Measurements from ENCODE around the gene FAM200A. TPM values are rescaled to one million over a fixed set of nuclear protein-coding genes. Genes with fewer than 3 reads are reported as not detected.
"Not testable (repeated sequence)": the region's sequence is repeated elsewhere in the genome, so short reads cannot be mapped to it uniquely, and the experiment has no call there.

Gene FAM200A
- polyA plus RNA-seq (2012; ENCODE audit: low read depth, missing spikeins) = 2.1 TPM

DNA sequence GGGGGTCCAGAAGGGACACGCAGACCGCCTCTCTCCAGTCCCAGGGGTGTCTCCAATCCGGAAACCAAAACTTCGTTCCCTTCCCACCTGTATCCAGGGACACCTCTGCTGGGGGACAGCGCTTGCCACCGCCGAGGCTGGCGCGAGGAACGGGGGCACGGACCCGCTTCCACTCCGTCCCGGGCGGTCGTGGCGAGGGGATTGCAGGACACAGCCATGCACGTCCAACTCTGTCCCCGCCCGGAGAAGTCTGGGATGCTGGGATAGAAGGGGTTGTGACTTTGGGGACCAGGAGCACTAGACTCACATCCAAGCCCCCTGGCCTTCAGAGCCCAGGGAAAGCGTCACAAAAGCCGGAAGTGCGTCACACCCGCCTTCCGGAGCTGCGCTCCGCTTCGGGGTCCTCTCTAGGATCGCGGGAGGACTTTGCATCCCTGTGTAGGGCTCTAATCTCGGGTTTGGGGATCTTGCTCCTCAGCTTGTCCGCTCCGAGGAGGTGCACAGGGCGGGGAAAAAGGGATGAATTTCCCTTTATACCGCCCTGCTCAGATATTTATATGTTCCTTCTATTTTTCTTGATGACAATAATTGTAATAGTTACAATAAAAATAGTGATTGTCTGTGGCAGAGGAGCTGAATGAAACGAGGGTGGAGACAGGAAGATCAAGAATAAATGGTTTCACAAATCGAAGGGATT lies at the start of gene FAM200A:
Gene FAM200A, minus strand, starts transcription at position 348 of the 697 bp plus-strand sequence. CDS start 3,707 bp downstream, outside the sequence.
- TF ChIP-seq TAF1 (IDR thresholded peaks at IDR 0.05; ENCODE audit: low read depth, low read length) = peak; percentile 87
- TF ChIP-seq POLR2A (IDR thresholded peaks at IDR 0.05; ENCODE audit: low read depth, low read length) = peak; percentile 97
- peak; percentile 71 for TF ChIP-seq POU2F2 (IDR thresholded peaks at IDR 0.05; ENCODE audit: low read depth, low read length)
- TF ChIP-seq PAX5 (IDR thresholded peaks at IDR 0.05; ENCODE audit: insufficient read depth, low read length, severe bottlenecking) = no peak
- peak; percentile 19; the same call in 1 of the 2 replicates for TF ChIP-seq SPI1 (IDR thresholded peaks at IDR 0.05; ENCODE audit: low read depth, low read length)
- TF ChIP-seq POLR2AphosphoS5 (IDR thresholded peaks at IDR 0.05; ENCODE audit: low read depth, low read length) = peak; percentile 97
- DNase-seq (ENCODE audit: insufficient read length, low spot score) (peak; percentile 88), FAIRE-seq (peak; percentile 96)

DNA sequence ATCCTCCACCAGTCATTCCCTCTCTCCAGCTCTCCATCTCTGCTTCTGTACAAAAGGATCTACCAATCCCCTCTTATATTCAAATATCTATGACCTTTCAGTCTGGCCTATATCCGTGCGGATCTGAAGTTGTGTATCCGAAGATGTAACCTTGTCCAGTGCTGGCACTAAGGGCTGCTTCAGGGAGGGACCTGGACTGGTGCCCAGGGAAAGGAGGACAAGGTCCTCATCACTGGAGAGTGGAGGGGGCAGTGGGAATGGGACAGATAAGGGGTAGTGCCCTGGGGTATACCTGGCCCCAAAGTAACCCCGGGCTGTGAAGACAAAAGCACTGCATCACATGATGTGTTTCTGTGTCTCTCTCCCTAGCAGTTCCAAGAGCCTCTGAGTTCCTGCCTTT lies 47.9 kb upstream of the FAM200A start:
- FAIRE-seq (no peak), DNase-seq (ENCODE audit: insufficient read length, low spot score) (no peak)
- TF ChIP-seq POLR2A (IDR thresholded peaks at IDR 0.05; ENCODE audit: low read depth, low read length) = no peak
- TF ChIP-seq SPI1 (IDR thresholded peaks at IDR 0.05; ENCODE audit: low read depth, low read length) = no peak
- TF ChIP-seq POLR2AphosphoS5 (IDR thresholded peaks at IDR 0.05; ENCODE audit: low read depth, low read length) = no peak
- no peak for TF ChIP-seq TAF1 (IDR thresholded peaks at IDR 0.05; ENCODE audit: low read depth, low read length)
- no peak for TF ChIP-seq POU2F2 (IDR thresholded peaks at IDR 0.05; ENCODE audit: low read depth, low read length)
- no peak for TF ChIP-seq PAX5 (IDR thresholded peaks at IDR 0.05; ENCODE audit: insufficient read depth, low read length, severe bottlenecking)

GRCh38 chr7:99597762-99598501 lies 46.0 kb upstream of the FAM200A start, which contains the start of gene TMEM225B:
TMEM225B (plus strand) TSS chr7:99598267; CDS start chr7:99604389, 6,122 bp downstream.
- no peak for DNase-seq (ENCODE audit: insufficient read length, low spot score)
- FAIRE-seq = no peak
- no peak for TF ChIP-seq TAF1 (IDR thresholded peaks at IDR 0.05; ENCODE audit: low read depth, low read length)
- no peak for TF ChIP-seq POLR2A (IDR thresholded peaks at IDR 0.05; ENCODE audit: low read depth, low read length)
- no peak for TF ChIP-seq POLR2AphosphoS5 (IDR thresholded peaks at IDR 0.05; ENCODE audit: low read depth, low read length)
- no peak for TF ChIP-seq PAX5 (IDR thresholded peaks at IDR 0.05; ENCODE audit: insufficient read depth, low read length, severe bottlenecking)
- TF ChIP-seq POU2F2 (IDR thresholded peaks at IDR 0.05; ENCODE audit: low read depth, low read length) = no peak
- TF ChIP-seq SPI1 (IDR thresholded peaks at IDR 0.05; ENCODE audit: low read depth, low read length) = no peak

DNA sequence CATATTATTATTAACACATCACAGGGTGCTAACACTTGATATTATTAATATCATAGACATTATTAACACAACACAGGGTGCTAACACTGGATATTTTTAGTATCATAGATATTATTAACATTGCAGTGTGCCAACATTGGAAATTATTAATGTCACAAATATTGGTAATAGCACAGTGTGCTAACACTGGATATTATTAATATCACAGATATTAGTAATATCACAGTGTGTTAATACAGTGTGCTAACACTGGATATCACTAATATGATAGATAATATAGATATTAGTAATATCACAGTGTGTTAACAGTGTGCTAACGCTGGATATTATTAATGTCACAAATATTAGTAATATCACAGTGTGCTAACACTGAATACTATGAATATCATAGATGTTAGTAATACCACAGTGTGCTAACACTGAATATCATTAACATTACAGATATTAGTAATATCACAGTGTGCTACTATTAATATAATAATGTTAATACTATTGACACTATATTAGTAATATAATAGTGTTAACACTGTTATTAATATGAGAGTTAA lies 44.6 kb upstream of the FAM200A start:
- TF ChIP-seq POLR2A (IDR thresholded peaks at IDR 0.05; ENCODE audit: low read depth, low read length) (no peak), POU2F2 (IDR thresholded peaks at IDR 0.05; ENCODE audit: low read depth, low read length) (no peak), SPI1 (IDR thresholded peaks at IDR 0.05; ENCODE audit: low read depth, low read length) (no peak), POLR2AphosphoS5 (IDR thresholded peaks at IDR 0.05; ENCODE audit: low read depth, low read length) (no peak), PAX5 (IDR thresholded peaks at IDR 0.05; ENCODE audit: insufficient read depth, low read length, severe bottlenecking) (no peak), TAF1 (IDR thresholded peaks at IDR 0.05; ENCODE audit: low read depth, low read length) (no peak)
- DNase-seq (ENCODE audit: insufficient read length, low spot score) (no peak), FAIRE-seq (no peak)

DNA sequence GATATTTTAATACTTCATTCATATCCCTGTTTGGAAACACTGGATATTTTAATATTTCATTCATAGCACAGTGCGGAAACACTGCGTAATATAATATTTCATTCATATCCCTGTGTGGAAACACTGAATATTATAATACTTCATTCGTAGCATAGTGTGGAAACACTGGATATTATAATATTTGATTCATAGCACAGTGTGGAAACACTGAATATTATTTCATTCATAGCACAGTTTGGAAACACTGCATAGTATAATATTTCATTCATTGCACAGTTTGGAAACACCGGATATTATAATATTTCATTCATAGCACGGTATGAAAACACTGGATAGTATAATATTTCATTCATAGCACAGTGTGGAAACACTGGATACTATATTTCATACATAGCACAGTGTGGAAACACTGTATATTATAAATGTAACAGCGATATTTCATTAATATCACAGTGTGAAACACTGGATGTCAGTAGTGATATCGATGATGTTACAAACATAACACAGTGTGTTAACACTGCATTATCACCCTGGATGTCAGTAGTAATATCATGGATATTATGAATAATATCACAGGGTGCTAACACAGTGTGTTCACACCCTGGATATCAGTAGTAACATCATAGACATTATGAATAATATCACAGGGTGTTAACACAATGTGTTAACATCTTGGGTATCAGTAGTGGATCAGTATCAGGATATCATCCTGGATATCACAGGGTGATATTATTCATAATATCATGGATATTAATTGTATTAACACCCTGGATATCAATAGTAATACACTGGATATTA lies 43.2 kb upstream of the FAM200A start:
- FAIRE-seq = peak; percentile 55

DNA sequence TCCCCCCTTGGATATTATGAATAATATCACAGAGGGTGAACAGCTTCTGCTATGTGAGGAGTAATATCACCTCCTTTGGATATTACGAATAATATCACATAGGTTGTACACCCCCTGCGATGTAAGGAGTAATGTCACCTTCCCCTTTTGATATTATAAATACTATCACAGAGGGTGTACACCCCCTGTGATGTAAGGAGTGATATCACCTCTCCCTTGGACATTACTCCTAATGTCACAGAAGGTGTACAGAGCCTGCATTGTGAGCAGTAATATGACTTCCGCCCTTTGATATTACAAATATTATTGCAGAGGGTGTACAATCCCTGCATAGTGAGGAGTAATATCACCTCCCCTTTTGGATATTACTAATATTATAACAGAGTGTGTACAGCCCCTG lies 37.0 kb upstream of the FAM200A start:
- TF ChIP-seq POLR2AphosphoS5 (IDR thresholded peaks at IDR 0.05; ENCODE audit: low read depth, low read length) (no peak), PAX5 (IDR thresholded peaks at IDR 0.05; ENCODE audit: insufficient read depth, low read length, severe bottlenecking) (no peak), TAF1 (IDR thresholded peaks at IDR 0.05; ENCODE audit: low read depth, low read length) (no peak), SPI1 (IDR thresholded peaks at IDR 0.05; ENCODE audit: low read depth, low read length) (no peak), POU2F2 (IDR thresholded peaks at IDR 0.05; ENCODE audit: low read depth, low read length) (no peak), POLR2A (IDR thresholded peaks at IDR 0.05; ENCODE audit: low read depth, low read length) (no peak)
- FAIRE-seq (no peak), DNase-seq (ENCODE audit: insufficient read length, low spot score) (no peak)

More for the DNA sequence above, 43.2 kb upstream of the FAM200A start:
- no peak for TF ChIP-seq POLR2AphosphoS5 (IDR thresholded peaks at IDR 0.05; ENCODE audit: low read depth, low read length)
- no peak for TF ChIP-seq SPI1 (IDR thresholded peaks at IDR 0.05; ENCODE audit: low read depth, low read length)
- TF ChIP-seq POLR2A (IDR thresholded peaks at IDR 0.05; ENCODE audit: low read depth, low read length) = no peak
- no peak for TF ChIP-seq POU2F2 (IDR thresholded peaks at IDR 0.05; ENCODE audit: low read depth, low read length)
- no peak for TF ChIP-seq TAF1 (IDR thresholded peaks at IDR 0.05; ENCODE audit: low read depth, low read length)
- no peak for TF ChIP-seq PAX5 (IDR thresholded peaks at IDR 0.05; ENCODE audit: insufficient read depth, low read length, severe bottlenecking)
- DNase-seq (ENCODE audit: insufficient read length, low spot score) = no peak

DNA sequence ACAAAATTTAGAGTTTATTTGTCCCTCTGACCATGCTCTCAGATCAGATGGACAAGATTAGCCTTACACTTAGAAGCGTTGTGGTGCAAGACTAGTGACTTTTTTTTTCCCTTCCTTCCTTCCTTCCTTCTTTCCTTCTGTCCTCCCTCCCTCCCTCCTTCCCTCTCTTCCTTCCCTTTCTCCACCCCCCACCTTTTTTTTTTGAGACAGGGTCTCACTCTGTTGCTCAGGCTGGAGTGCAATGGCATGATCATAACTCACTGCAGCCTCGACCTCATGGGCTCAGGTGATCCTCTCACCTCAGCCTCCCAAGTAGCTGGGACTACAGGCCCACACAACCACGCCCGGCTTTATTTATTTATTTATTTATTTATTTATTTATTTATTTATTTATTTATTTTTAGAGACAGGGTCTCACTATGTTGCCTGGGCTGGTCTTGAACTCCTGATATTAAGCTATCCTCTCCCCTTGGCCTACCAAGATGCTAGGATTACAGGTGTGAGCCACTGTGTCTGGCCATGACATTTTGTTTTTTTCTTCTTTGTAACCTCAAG lies 28.9 kb upstream of the FAM200A start:
- not testable (repeated sequence) for FAIRE-seq; DNase-seq (ENCODE audit: insufficient read length, low spot score)

- no peak for DNase-seq (ENCODE audit: insufficient read length, low spot score)
- peak; percentile 43 for FAIRE-seq
- TF ChIP-seq PAX5 (IDR thresholded peaks at IDR 0.05; ENCODE audit: insufficient read depth, low read length, severe bottlenecking) (no peak), POLR2AphosphoS5 (IDR thresholded peaks at IDR 0.05; ENCODE audit: low read depth, low read length) (no peak), POU2F2 (IDR thresholded peaks at IDR 0.05; ENCODE audit: low read depth, low read length) (no peak), TAF1 (IDR thresholded peaks at IDR 0.05; ENCODE audit: low read depth, low read length) (no peak)
Observed at GRCh38 chr7:99579956-99580777, 28.3 kb upstream of the FAM200A start.

Measured in GM12891 (cell line).